T-cell (primary cell): Measurements from ENCODE around the gene FAXC. TPM values are rescaled to one million over a fixed set of nuclear protein-coding genes. Genes with fewer than 3 reads are reported as not detected.

Experiments used
- ATAC-seq, 4 experiments: fragments of 200-7000 bp in 3 of 4; fragments of 150-1000 bp in 1 of 4; cut with Tn5 transposase; replicated peaks in 1 of 4; 1 replicate in 3 of 4; 2 replicates in 1 of 4; pipeline ENCODE4 v1.10.0; 2021; ENCODE audit warnings: moderate library complexity in 3 of 4, mild to moderate bottlenecking in 2 of 4, moderate number of reproducible peaks in 1 of 4
- CTCF ChIA-PET, 2 donors: fragments of 300-600 bp; sonication (Branson Sonifier 250); formaldehyde crosslinking; loops; one replicate each; lab custom pipeline; 2022; ENCODE audit warnings: antibody characterized with exemption in 2 of 2; lab: Charles Lee
- POLR2A ChIA-PET, 2 donors: fragments of 300-600 bp; sonication (Branson Sonifier 250); formaldehyde crosslinking; loops; one replicate each; lab custom pipeline; 2022; ENCODE audit warnings: antibody characterized with exemption in 2 of 2; lab: Charles Lee
- DNase-seq, 35 experiments: peaks; one replicate each; pipeline versions ENCODE4 v3.0.0 to v3.0.0-alpha.2; 2013 to 2023
- H3K27ac ChIP-seq: one replicate; pipeline ENCODE4 v1.5.1; 2013; ENCODE audit warnings: low read length
- H3K27me3 ChIP-seq, 2 experiments: replicated peaks in 1 of 2; 1 replicate in 1 of 2; 2 replicates in 1 of 2; pipeline versions ENCODE4 v1.6.1 to v1.7.0; 2013; ENCODE audit warnings: low read length in 1 of 2, mixed read lengths in 1 of 2; ENCODE audit not compliant: control insufficient read depth in 2 of 2, insufficient read depth in 2 of 2; ENCODE audit errors: extremely low read depth in 1 of 2
- H3K36me3 ChIP-seq, 2 donors: 1 replicate in 1 of 2; 2 replicates in 1 of 2; pipeline versions ENCODE4 v1.6.1 to v1.7.0; 2013; ENCODE audit warnings: low read length in 1 of 2; ENCODE audit not compliant: control insufficient read depth in 2 of 2, insufficient read depth in 1 of 2; ENCODE audit errors: extremely low read depth in 1 of 2
- H3K4me1 ChIP-seq, 2 experiments: 1 replicate in 1 of 2; 2 replicates in 1 of 2; pipeline versions ENCODE4 v1.6.1 to v1.7.0; 2013; ENCODE audit warnings: low read length in 2 of 2, mixed read lengths in 1 of 2; ENCODE audit not compliant: insufficient read depth in 2 of 2, control insufficient read depth in 1 of 2; ENCODE audit errors: extremely low read depth in 1 of 2
- H3K4me3 ChIP-seq, 2 donors: 1 replicate in 1 of 2; 2 replicates in 1 of 2; pipeline versions ENCODE4 v1.5.1 to v1.7.0; 2013; ENCODE audit warnings: mild to moderate bottlenecking in 2 of 2, low read length in 1 of 2, moderate library complexity in 1 of 2; ENCODE audit not compliant: control insufficient read depth in 1 of 2; ENCODE audit errors: extremely low read depth in 1 of 2
- H3K9me3 ChIP-seq: 2 replicates; pipeline ENCODE4 v1.7.0; 2013
- H3K27ac Mint-ChIP-seq, 2 donors: one replicate each; pipeline ENCODE4 v1.8.0; 2020 to 2021; ENCODE audit warnings: mild to moderate bottlenecking in 2 of 2, mixed read lengths in 2 of 2
- H3K27me3 Mint-ChIP-seq, 2 donors: one replicate each; pipeline ENCODE4 v1.8.0; 2021 to 2022; ENCODE audit warnings: mixed read lengths in 2 of 2
- H3K36me3 Mint-ChIP-seq: one replicate; pipeline ENCODE4 v1.8.0; 2021; ENCODE audit warnings: mixed read lengths
- H3K4me1 Mint-ChIP-seq, 3 donors: one replicate each; pipeline ENCODE4 v1.8.0; 2020 to 2022; ENCODE audit warnings: mixed read lengths in 3 of 3, mild to moderate bottlenecking in 1 of 3
- H3K4me3 Mint-ChIP-seq, 3 donors: one replicate each; pipeline ENCODE4 v1.8.0; 2020 to 2022; ENCODE audit warnings: mild to moderate bottlenecking in 3 of 3, mixed read lengths in 3 of 3, moderate library complexity in 3 of 3
- H3K9me3 Mint-ChIP-seq, 3 donors: one replicate each; pipeline ENCODE4 v1.8.0; 2020 to 2022; ENCODE audit warnings: mixed read lengths in 3 of 3
- WGBS: methylation state at CpG from one replicate; pipeline ENCODE4 v1.1.5; 2013; ENCODE audit warnings: missing lambda C conversion rate; ENCODE audit not compliant: insufficient coverage; 5-methylcytosine and 5-hydroxymethylcytosine counted together
- total RNA-seq, 35 experiments: library from RNA in 6 of 35; stranded (reverse) in 6 of 35; fragments of 120-200 nt in 1 of 35; gene quantifications; one replicate each; pipeline versions ENCODE4 v1.2.1 to v1.2.4 and lab custom pipeline; 2013 to 2026

FAXC gene
- total RNA-seq, 5 donors from 2014 or later (not counting 1 experiment from before 2014, with no cell fraction given) = 0.22 TPM; not detected in 4

- Mint-ChIP-seq H3K9me3 (no peaks in the 10 kb centered on the region), H3K4me1 (no peaks in the 10 kb centered on the region), H3K27me3 (peaks cover 21 to 45% of the 10 kb centered on the region in 2 donors), H3K4me3 (no peak overlapping the region), H3K27ac (no peak overlapping the region), H3K36me3 (no peaks in the 10 kb centered on the region)
- Histone ChIP-seq H3K27me3 (peaks cover 0 to 9% of the 10 kb centered on the region in 2 experiments), H3K4me3 (no peak overlapping the region), H3K36me3 (no peaks in the 10 kb centered on the region), H3K27ac (no peak overlapping the region), H3K4me1 (no peaks in the 10 kb centered on the region), H3K9me3 (no peaks in the 10 kb centered on the region)
- CTCF ChIA-PET = no interaction called here
- POLR2A ChIA-PET = no interaction called here
- ATAC-seq = no peak
- WGBS = 76% methylated on average over 8 of the region's 8 CpGs
- DNase-seq = no peak
These were observed 117.4 kb downstream of the FAXC start for GRCh38 chr6:99232056-99232455.

- POLR2A ChIA-PET = interaction anchor here in 1 of 2 donors (0.7 kb wide), 1 partner anchor 145 kb away, joined by 4 read pairs; no protein-coding TSS in a partner anchor
- DNase-seq (no peak), ATAC-seq (no peak)
- no peaks in the 10 kb centered on the region for H3K27me3 ChIP-seq
- no peaks in the 10 kb centered on the region for H3K9me3 ChIP-seq
- Mint-ChIP-seq H3K4me3 (no peak overlapping the region), H3K27me3 (peaks cover 1 to 5% of the 10 kb centered on the region in 2 donors), H3K9me3 (no peaks in the 10 kb centered on the region), H3K36me3 (no peaks in the 10 kb centered on the region), H3K4me1 (no peaks in the 10 kb centered on the region), H3K27ac (no peak overlapping the region)
- WGBS = 50% methylated on average over 1 of the region's 3 CpGs
- H3K36me3 ChIP-seq = no peaks in the 10 kb centered on the region
- no peak overlapping the region for H3K4me3 ChIP-seq
- CTCF ChIA-PET = no interaction called here
- no peaks in the 10 kb centered on the region for H3K4me1 ChIP-seq
- no peak overlapping the region for H3K27ac ChIP-seq
These were observed 124.3 kb downstream of the FAXC start for GRCh38 chr6:99225172-99225571.

Other genes with a start within 250 kb of the FAXC start
- 1 to 10 TPM; 2.0 to 5.0 (median 2.9) TPM for gene COQ3, start 44.5 kb upstream of the FAXC start, total RNA-seq
- 100 to 1,000 TPM; 212 to 351 (median 234) TPM for gene PNISR, start 75.6 kb upstream of the FAXC start, total RNA-seq
- gene USP45, start 165.7 kb upstream of the FAXC start, total RNA-seq = 10 to 100 TPM in 2 of 5 donors, 1 to 10 TPM in 3; 5.6 to 11.9 (median 8.1) TPM
- 10 to 100 TPM; 33.9 to 42.0 (median 39.1) TPM for gene CCNC, start 219.0 kb upstream of the FAXC start, total RNA-seq